ENCODE results near the gene ITFG1.
"Not testable (repeated sequence)": the region's sequence is repeated elsewhere in the genome, so short reads cannot be mapped to it uniquely, and the experiment has no call there.

ITFG1 gene

DNA sequence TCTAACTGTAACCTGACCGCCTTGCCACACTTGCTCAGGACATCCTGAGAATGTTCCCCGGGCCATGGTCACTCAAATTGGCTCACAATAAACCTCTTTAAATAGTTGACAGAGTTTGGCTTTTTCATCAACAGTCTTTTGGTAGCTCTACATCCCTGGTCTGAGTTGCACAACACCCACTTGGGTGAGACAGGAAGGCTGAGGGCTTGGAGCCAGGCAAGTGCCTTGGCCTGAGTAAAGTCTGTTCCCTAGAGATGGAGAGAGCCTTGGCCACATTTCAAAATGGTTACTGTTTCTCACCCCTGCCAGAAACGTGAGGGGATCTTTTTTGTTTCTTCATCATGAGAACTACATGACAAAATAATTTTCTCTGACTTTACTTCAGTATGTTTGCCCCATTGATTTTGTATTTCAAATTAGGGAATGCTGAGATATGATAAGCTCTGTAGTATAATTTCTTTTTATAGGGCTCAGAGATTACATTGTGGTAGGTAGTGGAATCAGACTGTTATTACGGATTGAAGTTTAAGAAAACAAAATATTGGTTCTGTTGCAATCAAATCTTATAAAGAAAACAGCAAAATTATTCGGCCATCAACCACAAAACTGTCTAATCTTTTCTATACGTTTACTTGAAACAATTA is 263.2 kb downstream of the ITFG1 start:
- H3K27ac ChIP-seq, result no peak overlapping the region
- H3K4me3 ChIP-seq, result no peak overlapping the region

GRCh38 chr16:47196457-47196856 is 264.4 kb downstream of the ITFG1 start:
- H3K27ac ChIP-seq, result no peak overlapping the region

DNA sequence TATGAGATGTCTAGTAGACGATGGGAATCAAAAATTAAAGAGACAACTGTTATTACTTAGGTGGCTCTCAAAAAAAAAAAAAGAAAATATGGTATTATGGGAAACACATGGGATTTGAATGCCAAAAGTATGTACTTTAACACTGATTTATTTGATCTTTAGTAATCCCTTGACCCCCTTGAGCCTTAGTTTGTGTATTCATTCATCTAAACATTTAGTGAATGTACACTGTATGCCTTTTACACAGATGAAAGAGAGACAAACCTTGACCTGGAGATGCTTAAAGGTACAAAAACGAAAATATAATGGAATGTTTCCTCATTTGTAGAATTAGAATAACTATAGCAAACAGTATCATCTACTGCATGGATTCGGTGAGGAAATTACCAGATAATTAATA is 278.5 kb downstream of the ITFG1 start:
- Histone ChIP-seq H3K27ac (no peak overlapping the region), H3K4me3 (no peak overlapping the region)

More at GRCh38 chr16:47196457-47196856, 264.4 kb downstream of the ITFG1 start:
- no peak overlapping the region for H3K4me3 ChIP-seq

- H3K4me3 ChIP-seq, H3K27ac ChIP-seq: not testable (repeated sequence)
These were observed 279.8 kb downstream of the ITFG1 start for GRCh38 chr16:47181066-47181465.

DNA sequence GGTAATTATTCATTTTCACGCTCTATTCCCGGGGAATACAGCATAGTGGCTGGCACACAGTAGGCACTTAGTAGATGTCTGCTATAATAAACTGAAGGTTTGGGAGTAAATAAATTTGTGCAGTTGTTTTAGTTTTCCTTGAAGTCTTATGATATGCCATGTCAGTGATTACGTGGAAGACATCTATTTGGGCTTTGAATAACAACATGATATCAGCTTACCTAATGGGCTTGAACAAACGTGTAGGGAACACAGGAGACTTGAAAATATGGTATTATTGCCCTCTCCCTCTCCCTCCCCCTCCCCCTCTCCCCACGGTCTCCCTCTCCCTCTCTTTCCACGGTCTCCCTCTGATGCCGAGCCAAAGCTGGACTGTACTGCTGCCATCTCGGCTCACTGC is 280.8 kb downstream of the ITFG1 start:
- Histone ChIP-seq H3K4me3 (no peak overlapping the region), H3K27ac (no peak overlapping the region)

- H3K27ac ChIP-seq, result no peak overlapping the region
- no peak overlapping the region for H3K4me3 ChIP-seq
These were observed 285.7 kb downstream of the ITFG1 start for GRCh38 chr16:47175152-47175551.

DNA sequence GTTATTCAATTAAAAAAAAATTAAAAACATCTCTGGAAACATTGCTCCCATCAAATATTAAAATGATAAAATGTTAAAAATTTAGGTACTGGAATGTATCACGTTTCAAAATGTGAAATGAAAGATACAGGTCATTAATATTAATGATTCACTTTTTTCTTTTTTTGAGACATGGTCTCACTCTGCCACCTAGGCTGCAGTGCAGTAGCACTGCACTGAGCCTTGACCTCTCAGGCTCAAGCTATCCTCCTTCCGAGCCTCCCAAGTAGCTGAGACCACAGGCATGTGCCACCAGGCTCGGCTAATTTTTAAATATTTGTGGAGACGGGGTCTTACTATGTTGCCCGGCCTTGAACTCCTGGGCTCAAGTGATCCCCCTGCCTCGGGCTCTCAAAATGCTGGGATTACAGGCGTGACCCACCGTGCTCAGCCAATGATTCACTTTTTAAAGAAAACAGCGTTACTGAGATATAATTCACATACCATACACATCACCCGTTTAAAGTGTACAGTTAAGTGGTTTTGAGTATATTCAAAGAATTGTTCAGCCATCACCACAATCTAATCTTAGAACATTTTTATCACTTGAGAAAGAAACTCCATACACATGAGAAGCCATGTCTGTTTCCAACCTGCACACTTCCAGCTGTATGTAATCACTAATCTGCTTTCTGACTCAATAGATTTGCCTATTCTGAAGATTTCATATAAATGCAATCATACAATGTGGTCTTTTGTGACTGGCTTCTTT is 298.0 kb downstream of the ITFG1 start:
- H3K4me3 ChIP-seq, result no peak overlapping the region
- H3K27ac ChIP-seq, result no peak overlapping the region

DNA sequence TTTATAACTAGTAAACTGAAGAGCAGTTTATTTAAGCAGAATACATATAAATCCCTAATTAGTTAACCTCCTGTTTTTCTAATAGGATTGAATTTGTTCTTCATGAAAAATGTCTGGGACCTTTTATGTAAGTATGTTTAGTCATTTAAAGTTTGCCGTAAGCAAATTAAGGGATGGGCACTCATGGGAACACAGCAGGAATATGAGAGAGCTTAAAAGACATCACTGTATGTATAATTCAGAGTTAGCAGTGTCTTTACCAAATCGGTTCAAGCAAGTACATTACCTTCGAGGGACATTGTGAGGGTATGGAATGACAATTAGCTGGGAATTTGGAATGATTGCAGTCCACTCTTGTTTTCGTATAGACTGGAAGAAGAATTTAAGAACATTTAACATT is 299.4 kb downstream of the ITFG1 start:
- Histone ChIP-seq H3K4me3 (no peak overlapping the region), H3K27ac (no peak overlapping the region)

DNA sequence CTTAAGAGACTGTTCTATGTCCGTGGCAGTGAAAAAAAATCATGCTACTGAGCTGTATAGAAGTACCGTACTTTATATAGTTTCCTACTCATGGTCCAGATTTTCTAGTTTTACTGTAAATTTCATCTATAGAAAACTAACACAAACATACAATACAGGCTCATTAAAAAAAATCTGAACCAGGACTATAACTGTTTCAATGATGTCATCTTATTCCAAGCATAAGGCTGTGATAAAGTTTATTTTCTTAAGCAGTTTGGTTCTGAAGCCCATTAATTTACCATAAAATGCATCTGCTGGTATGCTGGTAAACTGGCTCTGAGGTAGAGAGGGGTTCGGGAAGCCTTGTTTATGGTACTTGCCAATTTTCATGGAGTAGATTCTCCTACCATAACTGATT is 300.4 kb downstream of the ITFG1 start:
- no peak overlapping the region for H3K4me3 ChIP-seq
- no peak overlapping the region for H3K27ac ChIP-seq

- Histone ChIP-seq H3K4me3 (no peak overlapping the region), H3K27ac (no peak overlapping the region)
These were observed 301.9 kb downstream of the ITFG1 start for GRCh38 chr16:47158992-47159391.

DNA sequence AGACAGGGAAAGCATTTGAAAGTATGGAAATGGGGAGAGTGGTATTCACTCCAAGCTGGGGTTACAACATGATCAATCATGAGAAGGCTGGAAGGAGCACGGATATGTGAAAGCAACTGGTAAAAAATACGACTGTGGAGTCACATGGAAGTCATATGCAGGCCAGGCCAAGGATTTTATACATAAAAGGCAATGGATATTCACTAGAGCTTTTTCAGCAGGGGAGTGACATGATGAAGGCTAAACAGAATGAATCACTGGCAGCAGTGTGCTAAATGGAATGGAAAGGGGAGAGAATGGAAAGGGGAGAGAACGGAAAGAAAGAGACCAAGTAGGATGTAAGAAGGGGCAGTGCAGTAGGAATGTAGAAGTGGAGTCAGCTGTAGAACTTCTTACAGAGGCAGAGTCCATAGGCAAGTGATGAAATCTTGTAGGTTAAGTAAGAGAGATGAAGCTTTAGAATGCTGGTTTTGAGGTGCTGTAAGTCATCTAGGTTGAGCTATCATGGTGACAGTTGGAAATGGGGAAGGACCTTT is 304.1 kb downstream of the ITFG1 start:
- no peak overlapping the region for H3K27ac ChIP-seq

GRCh38 chr16:47152501-47152900 is 308.4 kb downstream of the ITFG1 start:
- H3K27ac ChIP-seq, result not testable (repeated sequence)

More for the DNA sequence above, 304.1 kb downstream of the ITFG1 start:
- no peak overlapping the region for H3K4me3 ChIP-seq

DNA sequence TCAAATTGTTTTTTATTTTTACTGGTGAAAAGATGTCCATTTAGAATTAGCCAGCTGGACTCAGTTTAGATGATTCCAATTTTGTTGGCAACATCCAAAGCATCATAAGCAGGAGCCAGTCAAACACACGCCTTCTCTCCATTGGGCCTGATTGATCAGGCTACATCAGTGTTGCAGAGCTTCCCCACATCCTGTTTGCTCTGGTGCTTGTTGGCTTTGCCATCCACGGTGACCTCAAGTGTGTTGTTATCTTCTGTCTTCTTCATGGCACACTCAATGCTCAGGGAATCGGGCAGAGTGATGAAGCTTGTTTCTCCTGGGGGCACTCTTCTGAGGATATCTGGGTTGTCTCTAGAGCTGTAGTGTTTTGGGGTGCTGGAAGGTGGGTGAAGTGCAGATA is 310.8 kb downstream of the ITFG1 start:
- Histone ChIP-seq H3K4me3 (no peak overlapping the region), H3K27ac (no peak overlapping the region)

More at GRCh38 chr16:47152501-47152900, 308.4 kb downstream of the ITFG1 start:
- not testable (repeated sequence) for H3K4me3 ChIP-seq

DNA sequence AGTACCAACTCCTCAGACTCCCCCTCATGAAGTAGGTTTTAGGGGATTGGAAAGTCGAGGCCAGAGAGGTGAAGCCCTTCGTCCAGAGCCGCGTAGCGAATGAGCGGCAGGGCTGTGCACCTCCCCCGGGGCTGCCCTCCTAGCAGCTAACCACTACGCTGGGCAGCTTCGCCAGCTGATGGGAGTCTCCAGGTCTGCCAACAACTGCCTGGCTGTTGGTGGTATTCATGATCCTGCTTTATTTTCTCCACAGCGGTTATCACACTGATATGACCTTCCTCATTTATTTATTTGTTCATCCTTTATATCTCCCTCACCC is 316.3 kb downstream of the ITFG1 start:
- Histone ChIP-seq H3K27ac (no peak overlapping the region), H3K4me3 (peak overlapping the region; percentile 27 to 74 (median 48))

GRCh38 chr16:47143677-47144558 is 316.9 kb downstream of the ITFG1 start, which contains the start of gene NETO2:
NETO2 (minus strand) TSS chr16:47143945; CDS start chr16:47143612, 333 bp downstream.
- Histone ChIP-seq H3K27ac (peak within 1 kb of the TSS in 10 of 21 experiments; percentile 0 to 56 (median 27)), H3K4me3 (peak within 1 kb of the TSS; percentile 44 to 74 (median 51))

DNA sequence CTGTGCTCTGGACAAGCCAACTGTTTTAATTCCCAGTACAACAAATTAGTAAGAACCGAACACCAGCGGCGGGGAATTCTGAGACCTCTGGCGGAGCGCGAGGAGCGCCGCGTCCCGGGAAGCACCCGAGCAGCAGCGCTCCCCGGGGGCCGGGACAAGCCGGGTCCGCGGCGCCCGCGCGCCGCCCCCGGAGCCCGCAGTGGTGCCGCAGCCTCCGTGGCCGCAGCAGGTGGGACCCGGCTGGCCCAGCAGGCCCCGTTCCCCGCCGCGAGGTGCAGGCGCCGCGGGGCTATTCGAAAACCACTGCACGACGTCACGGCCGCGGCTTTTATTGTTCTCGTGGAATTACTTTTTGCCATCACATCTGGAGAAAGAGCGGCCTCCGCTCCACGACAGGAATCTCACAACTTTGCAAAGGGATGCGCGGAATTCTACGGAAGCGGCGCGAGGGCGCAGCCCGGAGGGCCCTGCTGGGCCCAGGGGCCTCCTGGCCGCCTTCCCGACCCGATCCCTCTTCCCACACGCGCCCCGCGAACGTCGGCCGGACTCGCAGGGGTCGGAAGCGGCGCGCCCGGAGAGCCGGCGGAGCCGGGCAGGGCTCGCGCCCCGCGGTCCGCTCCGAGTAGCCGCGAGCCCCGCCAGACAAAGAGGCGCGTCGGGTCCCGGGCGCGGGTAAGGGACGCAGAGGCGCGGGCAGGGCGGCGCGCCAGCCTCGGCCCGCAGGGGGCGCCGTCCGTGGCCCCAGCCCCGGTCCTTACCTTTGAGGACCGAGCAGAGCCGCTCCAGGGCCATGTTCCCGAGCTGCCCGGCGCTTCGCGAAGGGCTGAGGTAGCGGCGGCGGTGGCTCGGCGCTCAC is 317.8 kb downstream of the ITFG1 start:
- Histone ChIP-seq H3K27ac (peak overlapping the region in 11 of 21 experiments; percentile 0 to 56 (median 31)), H3K4me3 (peak overlapping the region; percentile 44 to 74 (median 51))

GRCh38 chr16:47142486-47142820 is 318.4 kb downstream of the ITFG1 start:
- peak overlapping the region in 2 of 21 experiments; percentile 36 to 56 for H3K27ac ChIP-seq

DNA sequence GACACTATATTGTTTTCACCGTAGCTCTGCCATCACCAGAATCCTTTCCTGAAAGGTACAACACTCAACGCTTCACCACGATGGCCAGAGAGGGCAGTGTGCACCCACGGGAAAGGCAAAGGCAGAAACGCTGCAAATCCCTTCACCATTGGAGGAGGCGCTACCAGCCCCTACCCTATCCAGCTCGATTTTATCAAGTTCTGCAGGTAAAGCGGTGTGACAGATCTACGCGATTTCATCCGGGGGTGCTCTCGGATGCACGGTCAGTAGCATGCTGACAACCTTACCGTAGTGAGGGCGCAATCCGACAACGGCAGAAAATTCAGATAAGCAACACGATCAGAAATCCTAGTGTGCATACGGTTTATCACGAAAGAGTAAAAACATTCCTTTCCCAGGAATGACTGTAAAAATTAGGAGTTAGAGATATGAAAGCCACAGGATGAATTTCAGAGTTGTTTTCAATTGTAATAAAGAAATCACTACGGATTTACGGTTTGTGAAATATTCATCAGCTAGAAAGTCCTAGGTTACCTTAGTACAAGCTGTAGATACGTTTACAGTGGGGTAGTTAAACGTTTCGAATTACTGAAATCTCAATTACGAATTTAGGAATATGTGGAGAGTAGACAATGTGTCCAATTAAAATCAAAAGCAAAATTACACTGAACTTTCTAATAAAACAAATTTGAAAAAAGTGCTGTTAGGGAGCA is 318.9 kb downstream of the ITFG1 start:
- Histone ChIP-seq H3K4me3 (peak overlapping the region; percentile 44 to 74 (median 51)), H3K27ac (no peak overlapping the region)

More at GRCh38 chr16:47142486-47142820, 318.4 kb downstream of the ITFG1 start:
- peak overlapping the region; percentile 44 to 74 (median 51) for H3K4me3 ChIP-seq

- Histone ChIP-seq H3K27ac (no peak overlapping the region), H3K4me3 (no peak overlapping the region)
These were observed 320.2 kb downstream of the ITFG1 start for GRCh38 chr16:47140686-47141085.

All from skin epidermis (tissue), 12 donors.